NOMO-1 treated with dmso at 0.1 percent for 144 hours (cell line): ENCODE results near the gene OR9Q1.

ENCODE experiments used
- DNase-seq: peaks from one replicate; lab custom pipeline; 2025; ENCODE audit not compliant: unreplicated experiment; lab: John Stamatoyannopoulos, UW

The OR9Q1 gene

DNA sequence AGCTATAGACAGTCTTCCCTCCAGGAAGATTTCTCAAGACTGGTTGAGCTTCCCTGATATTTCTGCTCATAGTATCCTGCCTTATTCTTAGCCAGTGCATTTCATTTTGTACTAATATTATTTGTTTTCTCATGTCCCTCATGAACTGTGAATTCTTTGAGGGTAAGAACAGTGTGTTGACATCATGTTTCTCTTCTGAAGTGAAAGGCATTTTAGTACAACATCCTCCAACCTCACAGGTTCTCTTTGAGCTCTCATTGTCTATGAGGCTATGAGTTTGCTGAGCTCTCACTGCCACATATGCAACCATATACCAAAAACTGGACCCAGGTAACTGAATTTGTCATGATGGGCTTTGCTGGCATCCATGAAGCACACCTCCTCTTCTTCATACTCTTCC is 7.0 kb downstream of the OR9Q1 start, which contains the start of gene OR6Q1:
Gene OR6Q1 (plus strand): TSS at position 301 of the 400 bp plus-strand sequence. CDS start 0 bp downstream, at position 301.
- DNase-seq = no peak

GRCh38 chr11:58034471-58034870 is 10.8 kb downstream of the OR9Q1 start:
- no peak for DNase-seq

DNA sequence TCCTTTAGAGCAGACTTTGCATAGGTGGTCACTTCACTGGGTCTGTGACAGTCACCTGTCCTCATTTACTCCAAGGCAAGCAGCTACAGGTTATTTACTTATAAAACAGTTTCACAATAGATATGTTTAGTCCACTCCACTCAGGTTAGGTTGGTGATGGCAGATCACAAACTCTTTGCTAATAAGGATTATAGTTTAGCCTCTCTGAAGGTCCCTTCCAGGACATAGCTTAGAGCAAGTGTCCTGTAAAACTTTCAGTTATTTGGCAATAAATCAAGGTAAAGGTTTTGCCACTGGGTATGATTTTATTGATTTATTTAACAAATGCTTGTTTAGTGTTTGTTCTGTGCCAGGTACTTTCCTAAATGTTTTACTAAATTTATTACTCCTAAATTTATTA is 15.9 kb downstream of the OR9Q1 start:
- no peak for DNase-seq

GRCh38 chr11:58043379-58043778 is 19.7 kb downstream of the OR9Q1 start:
- DNase-seq = no peak

DNA sequence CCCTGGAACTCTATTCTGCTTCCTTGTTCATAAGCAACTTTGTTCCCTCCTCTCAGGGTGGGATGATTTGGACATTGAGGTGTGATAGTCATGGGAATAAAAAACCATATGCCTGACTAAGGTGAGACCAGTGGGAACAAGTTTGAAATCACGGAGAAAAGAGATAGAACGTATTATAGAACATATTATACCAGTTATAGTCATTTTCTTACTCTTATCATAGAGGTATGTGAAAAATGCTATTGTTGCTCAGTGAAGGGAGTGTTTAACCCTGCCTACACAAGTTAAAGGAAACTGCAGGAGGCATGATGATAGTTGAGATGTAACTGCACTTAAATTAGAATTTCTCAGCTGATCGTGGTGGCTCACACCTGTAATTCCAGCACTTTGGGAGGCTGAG is 22.6 kb downstream of the OR9Q1 start:
- DNase-seq = no peak

GRCh38 chr11:58047818-58048217 is 24.1 kb downstream of the OR9Q1 start:
- DNase-seq = no peak

DNA sequence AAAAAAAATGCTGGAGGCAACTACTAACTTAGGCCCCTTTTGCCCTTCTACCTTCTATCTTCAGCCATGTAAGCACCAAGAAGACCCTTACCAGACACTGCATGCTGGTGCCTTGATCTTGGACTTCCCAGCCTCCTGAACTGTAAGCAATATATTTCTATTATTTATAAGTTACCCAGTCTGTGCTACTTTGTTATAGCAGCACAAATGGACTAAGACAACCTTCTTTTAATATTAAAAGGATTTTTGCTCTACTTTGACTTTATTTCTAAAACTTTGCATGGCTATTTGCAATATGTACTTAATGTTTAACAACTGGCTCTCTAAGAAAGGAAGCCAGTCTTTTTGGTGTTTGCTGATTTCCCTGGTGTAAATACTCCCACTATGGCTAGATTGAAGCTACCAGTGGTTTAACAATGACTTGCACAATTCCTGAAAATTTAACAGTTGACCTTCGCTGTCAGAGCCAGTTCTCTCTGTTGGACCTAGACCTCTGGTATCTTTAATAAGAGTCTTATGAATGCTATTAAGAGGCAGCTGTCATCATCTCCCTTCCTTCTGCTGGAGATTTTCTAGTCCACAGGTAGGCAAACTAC is 32.2 kb downstream of the OR9Q1 start:
- DNase-seq = no peak

GRCh38 chr11:58057481-58057880 is 33.8 kb downstream of the OR9Q1 start:
- no peak for DNase-seq

- DNase-seq = no peak
Observed at GRCh38 chr11:58058276-58059006, 34.8 kb downstream of the OR9Q1 start.

DNA sequence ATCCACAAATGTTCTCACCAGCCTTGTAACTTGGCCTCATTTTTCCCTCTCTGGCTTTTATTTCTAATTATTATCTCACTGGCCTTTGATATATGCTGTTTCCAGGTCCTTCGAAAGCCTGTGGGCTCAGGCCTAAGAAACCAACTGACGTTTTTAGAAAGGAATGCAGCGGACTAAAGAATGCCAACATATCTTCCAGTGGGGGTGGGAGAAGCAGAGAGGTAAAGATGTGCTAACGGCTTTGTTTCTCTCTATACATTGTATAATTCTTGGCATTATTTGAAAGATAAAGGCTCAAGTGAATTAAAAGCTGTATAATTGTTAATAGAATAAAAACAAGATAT is 35.3 kb downstream of the OR9Q1 start:
- DNase-seq = no peak

- no peak for DNase-seq
Observed at GRCh38 chr11:58060535-58060934, 36.9 kb downstream of the OR9Q1 start.

DNA sequence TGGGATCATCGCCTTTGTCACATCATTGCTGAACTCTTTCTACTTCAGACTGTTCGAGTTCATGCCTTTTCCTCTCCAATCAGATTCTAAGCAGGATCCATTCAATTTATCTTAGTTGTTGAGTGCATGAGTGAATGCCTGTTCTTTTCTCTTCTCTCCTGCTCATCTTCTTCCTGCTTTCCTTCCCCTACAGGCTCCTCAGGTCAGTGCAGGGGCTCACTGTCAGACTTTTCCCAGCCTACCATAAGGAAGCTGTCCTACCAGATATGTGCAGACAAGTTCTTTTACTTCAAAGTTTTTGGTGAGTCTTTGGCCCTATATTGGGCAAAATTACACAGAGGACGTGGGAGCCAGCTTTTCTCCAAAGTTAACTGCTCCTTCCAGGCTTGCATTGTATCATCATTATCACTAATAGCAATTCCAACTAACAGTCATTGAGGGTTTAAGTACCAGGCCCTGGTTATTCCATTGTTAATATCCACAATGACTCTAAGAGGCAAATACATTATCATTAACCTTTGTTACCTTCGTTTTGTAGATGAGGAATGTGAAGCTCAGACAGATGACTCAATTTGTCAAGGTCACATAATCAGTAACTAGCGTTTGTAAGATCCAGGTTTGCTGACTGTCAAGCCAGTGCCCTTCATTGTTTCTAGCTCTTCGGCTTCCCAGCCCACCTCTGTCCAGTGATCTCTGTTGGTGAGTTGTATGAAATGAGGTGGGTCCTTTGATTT is 37.4 kb downstream of the OR9Q1 start:
- no peak for DNase-seq

GRCh38 chr11:58061813-58062212 is 38.1 kb downstream of the OR9Q1 start:
- DNase-seq = no peak

DNA sequence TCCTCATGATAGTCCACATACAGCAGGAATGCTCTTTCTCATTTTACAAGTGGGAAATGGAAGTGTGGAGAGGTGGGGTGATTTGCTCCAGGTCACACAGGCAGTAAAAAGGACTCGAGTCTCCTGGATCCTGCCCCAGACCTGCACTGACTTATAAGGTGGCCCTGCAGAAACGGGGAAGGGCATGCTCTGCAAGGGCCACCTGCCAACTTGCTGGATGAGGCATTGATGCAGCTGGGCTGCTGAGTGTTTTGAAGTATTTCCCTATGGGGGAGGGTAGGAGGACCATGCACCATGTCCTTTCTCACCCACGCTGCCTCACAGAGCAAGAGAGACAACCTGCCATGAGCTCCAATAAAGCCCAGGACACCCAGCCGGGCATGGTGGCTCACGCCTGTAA is 44.0 kb downstream of the OR9Q1 start:
- no peak for DNase-seq

GRCh38 chr11:58068655-58069054 is 45.0 kb downstream of the OR9Q1 start:
- DNase-seq = no peak

GRCh38 chr11:58070585-58070984 is 46.9 kb downstream of the OR9Q1 start:
- DNase-seq = no peak

DNA sequence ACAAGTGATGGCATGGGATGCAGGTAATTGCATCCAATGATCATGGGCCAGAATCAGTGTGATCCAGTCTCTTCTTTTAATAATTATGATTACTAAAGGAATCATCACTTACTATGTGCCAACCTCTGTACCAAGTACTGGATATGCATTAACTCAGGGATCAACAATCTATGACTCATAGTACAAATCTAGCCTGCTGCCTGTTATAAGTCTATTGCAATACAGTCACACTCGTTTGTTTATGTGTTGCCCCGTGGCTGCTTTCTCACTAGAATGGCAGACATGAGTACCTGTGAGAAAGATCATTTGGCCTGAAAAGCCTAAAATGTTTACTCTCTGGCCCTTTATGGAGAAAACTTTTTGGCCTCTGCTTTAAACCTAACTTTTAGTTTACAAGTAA is 52.1 kb downstream of the OR9Q1 start:
- no peak for DNase-seq

- no peak for DNase-seq
Observed at GRCh38 chr11:58086528-58086927, 62.8 kb downstream of the OR9Q1 start.

GRCh38 chr11:58097437-58097836 is 73.8 kb downstream of the OR9Q1 start:
- no peak for DNase-seq

DNA sequence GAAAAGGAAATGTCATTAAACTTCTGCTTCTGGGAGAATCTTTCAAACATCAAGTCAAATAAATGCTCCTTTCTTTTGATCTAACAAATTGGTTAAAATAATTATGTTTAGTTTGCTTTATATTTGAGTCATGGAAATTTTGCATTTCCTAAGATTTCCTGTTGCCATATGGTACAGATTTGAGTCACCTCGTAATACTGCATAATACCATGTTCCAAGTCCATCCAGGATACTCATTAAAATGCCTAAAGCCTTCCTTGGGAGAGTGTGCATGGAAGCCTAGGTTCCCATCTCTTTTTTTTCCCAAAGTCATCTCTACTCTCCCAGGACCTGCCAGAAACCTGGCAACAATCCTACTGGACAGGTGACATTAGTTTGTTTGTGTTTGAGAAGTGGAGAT is 97.4 kb downstream of the OR9Q1 start:
- DNase-seq = no peak

DNA sequence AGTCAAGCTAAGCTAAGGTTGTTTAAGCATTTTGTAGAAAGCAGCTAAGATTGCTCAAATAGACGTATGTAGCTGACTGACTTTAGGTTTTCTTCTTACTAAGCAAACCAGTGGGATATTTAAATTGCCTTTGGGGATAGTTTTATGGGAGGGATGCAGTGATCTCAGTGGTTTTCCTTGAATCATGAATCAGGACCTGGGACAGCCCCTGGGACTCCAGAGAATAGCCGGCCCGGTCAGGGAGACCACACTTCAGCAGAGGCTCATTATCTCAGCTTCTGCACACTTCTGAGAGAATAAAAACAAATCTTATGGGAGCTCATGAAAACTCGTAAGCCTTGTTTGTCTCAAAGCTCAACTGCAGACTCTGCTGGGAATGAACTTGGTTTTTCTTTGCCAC is 101.8 kb downstream of the OR9Q1 start, which contains the start of gene OR9I1:
Gene OR9I1 (minus strand): TSS at position 62 of the 400 bp plus-strand sequence. CDS start 6,086 bp downstream, outside the sequence.
- no peak for DNase-seq

DNA sequence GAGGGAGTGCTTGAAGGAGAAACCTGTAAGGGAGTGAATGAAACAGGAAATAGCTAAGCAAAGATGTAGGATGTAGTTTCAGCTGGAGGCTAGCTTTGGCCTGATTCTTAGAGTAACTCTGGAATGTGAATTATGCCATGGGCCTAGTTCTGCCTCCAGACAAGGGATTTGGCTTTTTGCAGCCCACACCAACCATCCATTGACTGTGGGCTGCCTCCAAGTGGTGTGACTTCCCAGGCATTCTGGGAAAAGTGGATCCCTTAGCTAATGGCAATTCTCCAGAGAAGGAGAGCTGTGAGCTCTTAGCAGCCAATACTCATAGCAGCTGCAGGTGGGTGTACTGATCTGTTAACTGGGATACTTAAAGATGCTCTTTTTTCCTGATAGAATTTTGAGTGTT is 103.7 kb downstream of the OR9Q1 start:
- DNase-seq = no peak
